Right kidney (tissue), 9 donors: ENCODE data around the gene CAPRIN2.
A peak's percentile ranks its signal among the peaks of the same experiment; 100 is the strongest.

Source experiments
- DNase-seq: peaks from one replicate; pipeline ENCODE4 v3.0.0-alpha.2; 2016
- long read RNA-seq, 8 donors: transcript quantifications; one replicate each; lab custom pipeline, GENCODE V29; 2026

The CAPRIN2 gene, protein sequence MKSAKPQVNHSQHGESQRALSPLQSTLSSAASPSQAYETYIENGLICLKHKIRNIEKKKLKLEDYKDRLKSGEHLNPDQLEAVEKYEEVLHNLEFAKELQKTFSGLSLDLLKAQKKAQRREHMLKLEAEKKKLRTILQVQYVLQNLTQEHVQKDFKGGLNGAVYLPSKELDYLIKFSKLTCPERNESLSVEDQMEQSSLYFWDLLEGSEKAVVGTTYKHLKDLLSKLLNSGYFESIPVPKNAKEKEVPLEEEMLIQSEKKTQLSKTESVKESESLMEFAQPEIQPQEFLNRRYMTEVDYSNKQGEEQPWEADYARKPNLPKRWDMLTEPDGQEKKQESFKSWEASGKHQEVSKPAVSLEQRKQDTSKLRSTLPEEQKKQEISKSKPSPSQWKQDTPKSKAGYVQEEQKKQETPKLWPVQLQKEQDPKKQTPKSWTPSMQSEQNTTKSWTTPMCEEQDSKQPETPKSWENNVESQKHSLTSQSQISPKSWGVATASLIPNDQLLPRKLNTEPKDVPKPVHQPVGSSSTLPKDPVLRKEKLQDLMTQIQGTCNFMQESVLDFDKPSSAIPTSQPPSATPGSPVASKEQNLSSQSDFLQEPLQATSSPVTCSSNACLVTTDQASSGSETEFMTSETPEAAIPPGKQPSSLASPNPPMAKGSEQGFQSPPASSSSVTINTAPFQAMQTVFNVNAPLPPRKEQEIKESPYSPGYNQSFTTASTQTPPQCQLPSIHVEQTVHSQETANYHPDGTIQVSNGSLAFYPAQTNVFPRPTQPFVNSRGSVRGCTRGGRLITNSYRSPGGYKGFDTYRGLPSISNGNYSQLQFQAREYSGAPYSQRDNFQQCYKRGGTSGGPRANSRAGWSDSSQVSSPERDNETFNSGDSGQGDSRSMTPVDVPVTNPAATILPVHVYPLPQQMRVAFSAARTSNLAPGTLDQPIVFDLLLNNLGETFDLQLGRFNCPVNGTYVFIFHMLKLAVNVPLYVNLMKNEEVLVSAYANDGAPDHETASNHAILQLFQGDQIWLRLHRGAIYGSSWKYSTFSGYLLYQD
- long read RNA-seq, donor 1, partial matches to known transcripts, result 0 of 4 reads
- long read RNA-seq, donor 1, other reads (novel, unspliced or antisense), result 0 of 4 reads
- long read RNA-seq, donor 2, partial matches to known transcripts, result 0 of 1 reads
- long read RNA-seq, donor 2, other reads (novel, unspliced or antisense), result 0 of 1 reads
- long read RNA-seq, donor 3, partial matches to known transcripts, result 0 of 3 reads
- long read RNA-seq, donor 3, other reads (novel, unspliced or antisense), result 0 of 3 reads
- long read RNA-seq, donor 4, partial matches to known transcripts, result 0 of 5 reads
- long read RNA-seq, donor 4, other reads (novel, unspliced or antisense), result 0 of 5 reads
- long read RNA-seq, donor 5, result 0 reads
- long read RNA-seq, donor 6, partial matches to known transcripts, result 0 of 1 reads
- long read RNA-seq, donor 6, other reads (novel, unspliced or antisense), result 0 of 1 reads
- long read RNA-seq, donor 7, partial matches to known transcripts, result 0 of 1 reads
- long read RNA-seq, donor 7, other reads (novel, unspliced or antisense), result 0 of 1 reads
- long read RNA-seq, donor 8, result 0 reads

- DNase-seq, result peak; percentile 89
These were observed at the start of gene CAPRIN2 for GRCh38 chr12:30754750-30755394. Gene CAPRIN2, minus strand, starts transcription at chr12:30754951. Its CDS starts 1,431 bp downstream, at chr12:30753520.

DNA sequence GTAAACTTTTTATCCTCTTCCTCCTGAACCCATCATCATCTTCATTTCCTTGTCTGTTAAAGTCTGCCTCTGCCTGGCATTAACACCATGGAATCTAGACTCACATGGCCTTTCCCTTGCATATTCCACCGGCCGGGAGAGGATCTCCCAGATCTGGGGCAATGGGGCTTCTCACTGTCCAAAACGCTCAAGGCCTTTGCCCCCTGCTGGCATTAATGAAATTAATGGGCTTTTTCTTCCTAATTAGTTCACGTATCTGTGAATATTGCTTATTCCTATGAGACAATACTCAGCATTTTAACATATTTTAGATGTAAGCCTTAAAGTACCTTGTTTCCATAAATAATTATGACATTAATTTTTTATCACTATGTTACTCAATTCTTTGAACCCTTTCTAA is 42.9 kb upstream of the CAPRIN2 start:
- no peak for DNase-seq

- peak; percentile 55 for DNase-seq
These were observed 42.2 kb upstream of the CAPRIN2 start for GRCh38 chr12:30796891-30797371.

- DNase-seq, result peak; percentile 82
These were observed 41.6 kb upstream of the CAPRIN2 start for GRCh38 chr12:30796313-30796780.

DNA sequence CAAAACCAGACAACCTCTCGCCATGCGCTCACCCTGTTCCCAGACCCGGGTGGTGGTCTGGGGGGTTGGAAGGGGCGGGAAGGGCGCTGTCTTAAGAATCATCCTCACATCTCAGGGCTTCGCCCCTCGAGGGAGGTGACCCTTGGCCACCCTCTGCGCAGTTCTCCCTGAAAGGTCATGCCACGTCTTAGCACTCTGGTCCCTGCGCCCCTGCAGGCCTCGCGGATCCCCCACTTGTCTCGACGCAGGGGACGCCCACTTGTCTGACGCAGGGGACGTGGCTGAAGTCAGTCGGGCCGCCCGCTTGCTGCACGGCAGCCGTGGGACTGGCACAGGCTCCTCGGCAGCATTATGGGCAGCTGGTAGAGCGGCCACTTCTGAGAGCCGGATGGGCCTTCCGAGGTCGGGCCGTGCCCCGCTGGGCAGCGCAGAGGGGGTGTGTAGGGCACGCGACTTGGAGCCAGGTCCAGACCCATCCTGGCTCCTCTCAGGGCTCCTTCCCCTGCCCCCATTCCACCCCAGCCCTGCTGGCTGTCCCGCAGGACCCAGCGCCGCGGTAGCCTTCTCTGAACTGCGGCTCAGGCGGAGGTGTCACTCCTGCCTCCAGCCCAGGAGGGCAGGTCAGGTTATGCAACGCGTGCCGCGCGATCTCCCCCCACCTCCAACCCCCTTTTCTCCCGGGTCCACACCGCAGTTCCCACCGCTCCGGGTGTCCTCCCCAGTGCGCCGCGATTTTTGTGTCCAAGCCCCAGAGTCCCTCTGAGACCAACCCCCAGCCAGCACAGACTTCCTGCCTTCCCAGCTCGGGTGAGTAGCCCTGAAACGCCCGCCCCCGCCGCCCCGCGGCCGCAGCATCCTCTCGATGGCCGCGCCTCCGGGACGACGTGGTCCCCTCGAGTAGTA is 40.9 kb upstream of the CAPRIN2 start:
- DNase-seq, result peak; percentile 67

GRCh38 chr12:30794591-30795409 is 40.0 kb upstream of the CAPRIN2 start:
- DNase-seq, result no peak

GRCh38 chr12:30794020-30794419 is 39.3 kb upstream of the CAPRIN2 start:
- DNase-seq, result no peak

DNA sequence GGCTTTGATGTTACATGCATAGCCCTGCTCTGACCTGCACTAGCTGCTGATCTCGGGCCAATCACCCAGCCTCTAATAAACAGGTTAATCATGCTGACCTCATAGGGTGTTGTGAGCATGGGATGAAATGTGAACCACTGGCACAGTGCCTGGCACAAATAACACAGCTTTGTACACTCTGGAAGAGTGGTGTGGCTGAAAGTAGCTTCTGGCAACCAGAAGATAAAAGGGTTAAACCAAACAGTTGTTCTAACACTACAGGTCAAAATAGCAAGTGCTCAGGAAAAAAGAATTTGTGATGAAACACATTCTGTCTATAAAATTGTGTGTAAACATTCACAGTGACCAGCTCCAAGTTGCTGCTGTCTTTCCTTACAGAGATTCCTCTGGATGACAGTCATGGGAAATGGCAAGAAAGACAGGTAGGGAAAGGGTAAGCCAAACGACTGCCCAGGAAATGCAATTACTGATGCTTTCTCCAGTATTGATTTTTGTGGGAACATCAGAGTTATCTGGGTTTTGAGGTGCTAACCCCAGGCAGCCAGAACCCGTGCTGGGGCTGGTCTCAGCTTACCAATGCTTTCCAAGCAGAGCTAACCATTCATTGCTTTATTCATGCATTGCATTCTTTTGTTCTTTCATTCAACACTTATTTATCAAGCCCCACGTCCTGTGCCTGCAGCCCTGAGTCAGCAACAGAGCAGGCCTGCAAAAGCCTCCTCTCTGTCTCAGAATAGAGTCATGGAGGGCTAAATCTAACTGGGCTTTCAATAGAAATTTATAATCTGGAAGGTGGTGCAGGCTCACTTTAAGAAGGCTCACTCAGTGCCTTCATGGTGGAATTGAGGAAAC is 38.1 kb upstream of the CAPRIN2 start:
- DNase-seq, result no peak

DNA sequence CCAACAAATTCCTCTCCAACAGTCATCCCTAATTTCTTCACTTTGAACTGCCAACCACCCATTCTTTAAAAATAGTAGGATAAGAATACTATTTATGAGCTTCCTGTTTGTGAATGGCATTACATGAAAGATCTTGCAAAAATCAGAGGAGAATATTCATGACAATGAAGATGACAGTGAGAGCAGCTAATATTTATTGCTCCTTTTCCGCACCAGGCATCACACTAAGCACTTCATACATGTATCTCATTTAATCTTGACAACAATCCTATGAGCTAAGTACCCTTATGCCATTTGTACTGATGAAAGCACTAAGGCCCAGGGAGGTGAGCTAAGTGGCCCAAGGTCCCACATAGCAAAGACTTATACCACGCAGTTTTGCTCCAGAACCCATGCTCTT is 37.3 kb upstream of the CAPRIN2 start:
- no peak for DNase-seq

- DNase-seq, result no peak
These were observed 34.0 kb upstream of the CAPRIN2 start for GRCh38 chr12:30788754-30789153.

DNA sequence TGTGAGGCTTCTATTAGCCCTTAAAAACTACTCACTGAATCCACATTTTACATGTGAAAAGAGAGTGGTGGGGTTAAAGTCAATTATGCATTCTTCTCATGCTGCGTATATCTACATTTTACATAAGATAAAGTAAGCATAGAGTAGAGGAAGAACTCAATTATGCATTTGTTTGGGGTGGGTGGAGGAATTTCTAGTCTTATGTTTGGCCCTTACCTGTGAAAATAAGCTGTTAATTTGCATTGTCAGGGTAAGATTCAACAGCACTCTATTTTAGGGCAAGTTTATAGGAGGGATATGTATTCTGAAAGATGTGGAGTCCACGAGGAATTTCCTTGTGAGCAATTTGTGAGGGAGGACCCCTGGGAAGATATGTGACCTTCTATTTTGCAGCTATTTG is 30.9 kb upstream of the CAPRIN2 start:
- DNase-seq, result no peak

DNA sequence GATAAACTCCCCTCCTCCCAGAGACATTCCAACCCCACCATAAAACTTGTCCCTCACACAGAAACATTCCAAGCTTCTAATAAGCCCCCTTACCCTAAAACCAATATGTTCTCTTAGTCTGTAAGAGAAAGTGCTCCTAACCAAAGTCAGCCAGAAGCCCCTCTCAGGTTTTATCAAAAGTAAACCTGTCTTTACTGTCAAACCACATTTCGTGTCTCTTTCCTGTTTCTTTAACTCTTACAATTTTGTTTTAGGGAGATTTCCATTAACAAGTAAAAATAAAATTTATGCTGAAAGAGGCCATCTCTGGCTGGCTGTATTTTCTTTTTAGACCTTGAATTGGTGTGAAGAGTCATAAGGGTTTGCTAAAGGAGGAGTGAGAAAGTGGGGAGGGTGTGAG is 29.8 kb upstream of the CAPRIN2 start:
- DNase-seq, result no peak

GRCh38 chr12:30783946-30784345 is 29.2 kb upstream of the CAPRIN2 start:
- DNase-seq, result no peak

DNA sequence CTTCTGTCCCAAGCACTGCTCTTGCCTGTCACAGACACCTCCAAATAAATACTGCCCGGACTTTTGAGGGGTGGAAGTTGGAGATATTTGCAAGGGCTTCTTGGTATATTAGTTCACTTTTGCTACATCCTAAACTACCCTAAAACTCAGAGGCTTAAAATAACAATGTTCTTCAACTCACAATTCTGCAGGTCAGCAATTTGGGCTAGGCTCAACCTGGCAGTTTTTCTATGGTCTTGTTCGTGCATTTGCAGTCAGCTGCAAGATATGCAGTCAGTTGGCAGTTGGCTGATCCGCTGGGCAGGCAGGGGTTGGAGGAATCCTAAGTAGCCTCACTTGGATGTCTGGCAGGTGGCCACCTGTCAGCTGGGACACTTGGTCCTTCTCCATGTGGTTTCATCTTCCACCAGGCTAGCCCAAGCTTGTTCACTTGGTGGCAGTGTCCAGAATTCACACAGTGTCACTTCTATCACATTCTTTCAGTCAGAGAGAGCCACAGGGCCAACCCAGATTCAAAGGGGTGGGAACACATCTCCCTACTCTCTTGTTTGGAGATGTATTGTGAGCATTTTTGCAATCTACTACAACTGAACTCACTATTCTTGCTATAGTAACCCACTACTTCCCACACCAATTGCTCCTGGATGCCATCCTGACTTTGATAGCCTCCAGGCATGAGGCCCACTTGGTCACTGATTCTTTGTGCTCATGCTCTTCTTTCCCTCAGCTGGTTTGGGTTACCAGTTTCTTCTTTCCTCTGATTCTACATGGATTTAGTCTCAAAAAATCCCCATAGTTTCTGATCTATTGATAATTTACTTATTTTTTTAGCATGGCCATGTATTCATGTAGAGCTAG is 27.8 kb upstream of the CAPRIN2 start:
- DNase-seq, result no peak

DNA sequence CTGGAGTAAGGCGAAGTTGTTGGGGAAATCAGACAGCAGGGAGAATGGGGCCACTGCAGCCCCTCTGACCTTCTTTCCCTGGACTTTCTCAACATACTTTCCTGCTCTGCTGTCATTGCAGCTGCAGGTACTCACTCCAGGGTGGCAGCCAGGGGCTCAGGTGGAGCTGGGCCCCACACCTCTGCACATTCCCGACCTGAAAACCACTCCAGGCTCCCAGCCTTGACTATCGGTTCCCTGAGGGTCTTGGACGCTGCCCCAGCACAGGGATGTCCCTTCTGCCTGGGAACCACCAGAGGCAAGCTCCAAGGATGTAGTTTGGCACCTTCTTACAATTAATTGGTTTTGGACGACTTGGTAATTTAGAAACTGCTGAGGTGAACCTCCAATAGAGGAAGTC is 24.8 kb upstream of the CAPRIN2 start:
- DNase-seq, result no peak

GRCh38 chr12:30779178-30779577 is 24.4 kb upstream of the CAPRIN2 start:
- DNase-seq, result no peak

DNA sequence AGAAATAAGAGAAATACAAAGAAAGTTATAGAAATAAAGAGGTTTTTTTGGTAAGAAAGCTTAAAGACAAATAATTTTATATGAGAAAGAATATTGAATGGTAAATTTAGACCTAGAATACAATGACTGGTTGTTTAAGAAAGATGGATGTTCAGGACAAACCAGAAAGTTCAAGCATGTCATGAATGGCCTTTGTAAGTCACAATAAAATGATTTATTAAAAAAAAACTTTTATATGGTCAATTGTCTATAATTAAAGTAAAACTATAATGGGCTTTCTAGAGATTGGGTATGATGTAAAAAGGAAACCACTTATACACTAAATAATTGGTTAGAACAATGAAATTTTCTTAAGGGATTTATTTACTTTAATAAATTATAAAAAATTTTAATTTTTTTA is 19.8 kb upstream of the CAPRIN2 start:
- no peak for DNase-seq
